Loucy (cell line): ENCODE measurements around the gene KRT12.

Source experiments
- H2AFZ ChIP-seq: fragments of 200-600 bp; sonication (generic); 2 replicates; pipeline ENCODE4 v1.6.0; 2016; ENCODE audit warnings: antibody characterized with exemption, mild to moderate bottlenecking, low read length, moderate library complexity
- H3F3A ChIP-seq: fragments of 200-600 bp; 2 replicates; pipeline ENCODE4 v1.6.0; 2016; ENCODE audit warnings: antibody characterized with exemption, low read depth, mild to moderate bottlenecking
- H3K27me3 ChIP-seq: fragments of 200-600 bp; sonication (generic); 2 replicates; pipeline ENCODE4 v1.6.1; 2014; ENCODE audit warnings: low read length, mild to moderate bottlenecking; ENCODE audit not compliant: insufficient read depth, poor library complexity, severe bottlenecking
- H3K36me3 ChIP-seq: fragments of 200-600 bp; sonication (generic); 2 replicates; pipeline ENCODE4 v1.6.1; 2016; ENCODE audit warnings: low read length; ENCODE audit not compliant: insufficient read depth
- H3K4me1 ChIP-seq: fragments of 200-600 bp; sonication (generic); 2 replicates; pipeline ENCODE4 v1.5.1; 2014; ENCODE audit warnings: low read length, mild to moderate bottlenecking; ENCODE audit not compliant: insufficient read depth, poor library complexity, severe bottlenecking
- H3K4me2 ChIP-seq: fragments of 200-600 bp; sonication (generic); 2 replicates; pipeline ENCODE4 v1.6.0; 2014; ENCODE audit warnings: antibody characterized with exemption, low read length, low read depth, mild to moderate bottlenecking; ENCODE audit not compliant: poor library complexity, severe bottlenecking
- H3K4me3 ChIP-seq: fragments of 200-600 bp; sonication (generic); 2 replicates; pipeline ENCODE4 v1.5.1; 2014; ENCODE audit warnings: low read length, mild to moderate bottlenecking, mixed read lengths; ENCODE audit not compliant: poor library complexity, severe bottlenecking
- H3K79me2 ChIP-seq: fragments of 200-600 bp; sonication (generic); 2 replicates; pipeline ENCODE4 v1.6.1; 2014; ENCODE audit warnings: low read length; ENCODE audit not compliant: insufficient read depth
- H3K9ac ChIP-seq: fragments of 200-600 bp; sonication (generic); 2 replicates; pipeline ENCODE4 v1.6.0; 2014; ENCODE audit warnings: mild to moderate bottlenecking, low read depth, low read length, moderate library complexity; ENCODE audit not compliant: poor library complexity, severe bottlenecking
- H3K9me2 ChIP-seq: fragments of 200-600 bp; sonication (generic); replicated peaks from 2 replicates; pipeline ENCODE4 v1.6.1; 2016; ENCODE audit warnings: low read depth, low read length, mixed read lengths
- H3K9me3 ChIP-seq: fragments of 200-600 bp; sonication (generic); 2 replicates; pipeline ENCODE4 v1.6.1; 2014; ENCODE audit warnings: mild to moderate bottlenecking, antibody characterized with exemption, low read length, low read depth; ENCODE audit not compliant: insufficient read depth
- H4K20me1 ChIP-seq: fragments of 200-600 bp; sonication (generic); 2 replicates; pipeline ENCODE4 v1.6.0; 2014; ENCODE audit warnings: antibody characterized with exemption, low read length, mild to moderate bottlenecking; ENCODE audit not compliant: insufficient read depth, poor library complexity, severe bottlenecking
- EZH2phosphoT487 ChIP-seq: fragments of 200-600 bp; IDR thresholded peaks from 2 replicates; pipeline ENCODE4 v1.6.1; 2018; ENCODE audit warnings: antibody characterized with exemption, mild to moderate bottlenecking, moderate library complexity, borderline replicate concordance
- TF ChIP-seq, protein P1 (sequence below): fragments of 200-600 bp; sonication (generic); conservative IDR thresholded peaks from 2 replicates; pipeline ENCODE4 v1.5.1; 2014; ENCODE audit warnings: mild to moderate bottlenecking, antibody characterized with exemption, low read length

KRT12 gene

DNA sequence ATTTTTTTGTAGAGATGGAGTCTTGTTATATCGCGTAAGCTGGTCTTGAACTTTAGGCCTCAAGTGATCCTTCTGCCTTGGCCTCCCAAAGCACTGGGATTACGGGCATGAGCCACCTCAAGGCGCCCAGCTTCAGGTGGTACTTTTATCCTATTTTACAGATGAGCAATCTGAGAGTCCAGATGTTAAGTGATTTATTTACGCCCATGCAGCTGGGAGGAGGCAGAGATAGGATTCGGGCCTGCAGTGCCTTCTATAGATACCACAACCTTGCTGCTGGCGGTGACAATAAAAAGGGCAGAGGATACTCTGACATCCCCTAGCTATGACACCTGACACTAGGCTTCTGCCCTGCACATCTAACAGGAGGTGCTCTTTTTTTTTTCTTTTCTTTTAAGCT, 4.3 kb upstream of the KRT12 start:
- Histone ChIP-seq H3F3A (no peaks in the 10 kb centered on the region; the same call in 1 of the 2 replicates), H3K27me3 (peaks cover 3% of the 10 kb centered on the region), H3K9ac (no peak overlapping the region), H3K9me2 (no peaks in the 10 kb centered on the region), H4K20me1 (no peaks in the 10 kb centered on the region), H3K4me3 (no peak overlapping the region), H3K4me2 (no peak overlapping the region), H3K36me3 (no peaks in the 10 kb centered on the region), H3K9me3 (no peaks in the 10 kb centered on the region), H3K79me2 (no peaks in the 10 kb centered on the region), H2AFZ (no peak overlapping the region), H3K4me1 (no peaks in the 10 kb centered on the region)
- TF ChIP-seq EZH2phosphoT487: no peak
- TF ChIP-seq, protein P1, sequence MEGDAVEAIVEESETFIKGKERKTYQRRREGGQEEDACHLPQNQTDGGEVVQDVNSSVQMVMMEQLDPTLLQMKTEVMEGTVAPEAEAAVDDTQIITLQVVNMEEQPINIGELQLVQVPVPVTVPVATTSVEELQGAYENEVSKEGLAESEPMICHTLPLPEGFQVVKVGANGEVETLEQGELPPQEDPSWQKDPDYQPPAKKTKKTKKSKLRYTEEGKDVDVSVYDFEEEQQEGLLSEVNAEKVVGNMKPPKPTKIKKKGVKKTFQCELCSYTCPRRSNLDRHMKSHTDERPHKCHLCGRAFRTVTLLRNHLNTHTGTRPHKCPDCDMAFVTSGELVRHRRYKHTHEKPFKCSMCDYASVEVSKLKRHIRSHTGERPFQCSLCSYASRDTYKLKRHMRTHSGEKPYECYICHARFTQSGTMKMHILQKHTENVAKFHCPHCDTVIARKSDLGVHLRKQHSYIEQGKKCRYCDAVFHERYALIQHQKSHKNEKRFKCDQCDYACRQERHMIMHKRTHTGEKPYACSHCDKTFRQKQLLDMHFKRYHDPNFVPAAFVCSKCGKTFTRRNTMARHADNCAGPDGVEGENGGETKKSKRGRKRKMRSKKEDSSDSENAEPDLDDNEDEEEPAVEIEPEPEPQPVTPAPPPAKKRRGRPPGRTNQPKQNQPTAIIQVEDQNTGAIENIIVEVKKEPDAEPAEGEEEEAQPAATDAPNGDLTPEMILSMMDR: no peak

DNA sequence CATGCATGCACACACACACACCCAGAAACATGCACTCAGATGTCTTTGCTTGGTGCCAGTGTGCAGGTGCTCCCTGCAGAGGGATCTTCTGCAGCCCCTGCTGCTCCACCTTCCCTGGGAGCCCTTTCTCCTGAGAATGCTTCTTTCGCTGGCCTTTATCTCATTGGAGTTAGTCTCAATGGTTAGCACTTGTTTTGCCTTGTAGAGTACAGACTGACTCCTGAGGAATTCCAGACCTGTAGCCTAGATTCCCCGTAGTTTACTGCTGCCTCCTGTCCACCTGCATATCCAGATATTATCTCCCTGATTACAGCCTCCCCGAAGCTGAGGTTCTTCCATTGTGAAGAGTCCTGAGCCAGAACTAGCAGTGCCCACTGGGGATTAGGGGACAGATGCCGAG, 3.1 kb upstream of the KRT12 start:
- Histone ChIP-seq H3K79me2 (no peaks in the 10 kb centered on the region), H3K9ac (no peak overlapping the region), H3K4me1 (no peaks in the 10 kb centered on the region), H4K20me1 (no peaks in the 10 kb centered on the region), H3K36me3 (no peaks in the 10 kb centered on the region), H3K4me3 (no peak overlapping the region), H3F3A (no peaks in the 10 kb centered on the region; the same call in 1 of the 2 replicates), H2AFZ (no peak overlapping the region), H3K9me3 (no peaks in the 10 kb centered on the region), H3K9me2 (no peaks in the 10 kb centered on the region), H3K4me2 (no peak overlapping the region), H3K27me3 (peaks cover 3% of the 10 kb centered on the region)
- TF ChIP-seq EZH2phosphoT487: no peak
- TF ChIP-seq, protein P1: no peak

DNA sequence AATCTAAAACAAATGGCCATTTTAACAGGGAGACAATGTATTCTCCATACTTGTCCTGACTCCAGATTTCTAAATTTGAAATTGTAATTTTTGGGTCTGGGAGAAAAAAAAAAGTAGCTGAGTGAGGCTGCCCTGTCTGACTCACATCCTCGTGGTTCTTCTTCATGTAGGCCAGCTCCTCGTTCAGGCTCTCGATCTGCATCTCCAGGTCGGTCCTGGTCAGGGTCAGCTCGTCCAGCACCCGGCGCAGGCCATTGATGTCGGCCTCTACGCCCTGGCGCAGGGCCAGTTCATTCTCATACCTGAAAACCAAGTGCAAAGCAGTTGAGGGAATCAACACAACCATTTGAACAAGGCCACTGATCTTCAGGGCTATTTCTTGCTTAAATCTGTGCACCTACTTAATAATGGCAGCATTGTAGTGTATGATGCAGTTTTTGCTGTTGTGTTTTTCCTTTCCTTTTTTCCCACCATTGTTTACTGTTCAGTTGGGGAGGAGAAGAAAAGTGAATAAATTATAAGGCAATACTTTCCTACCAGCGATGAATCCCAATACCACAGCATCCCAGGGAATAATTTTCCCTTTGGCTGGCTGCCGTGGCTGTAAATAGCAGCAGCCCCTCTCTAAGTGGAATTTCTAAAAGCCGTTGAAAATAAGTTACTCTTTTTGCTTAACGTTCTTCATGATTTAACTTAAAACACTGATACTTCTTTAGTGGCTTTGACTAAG, 2.2 kb downstream of the KRT12 start:
- no peak overlapping the region for H3K9ac ChIP-seq
- no peaks in the 10 kb centered on the region for H4K20me1 ChIP-seq
- no peaks in the 10 kb centered on the region for H3K9me2 ChIP-seq
- no peaks in the 10 kb centered on the region for H3K79me2 ChIP-seq
- TF ChIP-seq EZH2phosphoT487: no peak
- TF ChIP-seq, protein P1: no peak
- H2AFZ ChIP-seq: no peak overlapping the region
- no peaks in the 10 kb centered on the region for H3K36me3 ChIP-seq
- H3K9me3 ChIP-seq: no peaks in the 10 kb centered on the region
- H3K4me3 ChIP-seq: no peak overlapping the region
- H3K4me1 ChIP-seq: no peaks in the 10 kb centered on the region
- no peaks in the 10 kb centered on the region for H3F3A ChIP-seq
- H3K4me2 ChIP-seq: no peak overlapping the region
- no peaks in the 10 kb centered on the region for H3K27me3 ChIP-seq
